ENCODE data around the gene PRR20G. TPM values are rescaled to one million over a fixed set of nuclear protein-coding genes. Genes with fewer than 3 reads are reported as not detected.

Gene PRR20G
- total RNA-seq, 1 experiment from 2014 or later: 0.30 TPM

DNA sequence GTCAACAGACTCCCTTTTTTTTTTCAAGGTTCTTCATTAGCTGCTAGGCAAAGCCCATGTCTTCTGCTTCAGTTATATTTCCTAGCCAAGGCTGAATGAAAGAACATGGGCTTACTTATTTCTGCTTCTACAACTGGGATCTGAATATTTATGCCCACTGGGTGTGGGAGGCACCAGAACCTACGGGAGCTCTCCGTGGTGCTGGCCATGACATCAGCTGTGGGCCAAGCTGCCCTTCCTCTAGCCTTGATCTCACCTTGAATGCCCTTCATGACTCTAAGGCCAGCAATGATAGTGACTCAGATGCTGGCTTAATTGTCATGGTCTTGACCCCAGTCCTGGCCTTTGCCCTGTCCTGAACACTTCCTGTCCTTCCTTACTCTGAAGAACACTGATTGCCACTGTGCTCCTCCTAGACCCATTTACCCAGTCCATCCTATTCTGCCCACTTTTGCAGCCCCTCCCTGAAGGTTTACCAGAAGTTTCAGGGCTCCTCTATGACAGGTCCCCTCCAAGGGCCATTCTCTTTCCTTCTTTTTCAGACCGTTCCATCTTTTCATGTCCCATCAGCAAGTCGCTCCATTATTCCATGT lies 32.8 kb upstream of the PRR20G start:
- no peak for ATAC-seq
- TF ChIP-seq EZH2phosphoT487 (IDR thresholded peaks at IDR 0.05; ENCODE audit: borderline replicate concordance) (no peak), CBX3 (IDR thresholded peaks at IDR 0.05; ENCODE audit: low read depth) (no peak)
- TF ChIP-seq, protein P1, sequence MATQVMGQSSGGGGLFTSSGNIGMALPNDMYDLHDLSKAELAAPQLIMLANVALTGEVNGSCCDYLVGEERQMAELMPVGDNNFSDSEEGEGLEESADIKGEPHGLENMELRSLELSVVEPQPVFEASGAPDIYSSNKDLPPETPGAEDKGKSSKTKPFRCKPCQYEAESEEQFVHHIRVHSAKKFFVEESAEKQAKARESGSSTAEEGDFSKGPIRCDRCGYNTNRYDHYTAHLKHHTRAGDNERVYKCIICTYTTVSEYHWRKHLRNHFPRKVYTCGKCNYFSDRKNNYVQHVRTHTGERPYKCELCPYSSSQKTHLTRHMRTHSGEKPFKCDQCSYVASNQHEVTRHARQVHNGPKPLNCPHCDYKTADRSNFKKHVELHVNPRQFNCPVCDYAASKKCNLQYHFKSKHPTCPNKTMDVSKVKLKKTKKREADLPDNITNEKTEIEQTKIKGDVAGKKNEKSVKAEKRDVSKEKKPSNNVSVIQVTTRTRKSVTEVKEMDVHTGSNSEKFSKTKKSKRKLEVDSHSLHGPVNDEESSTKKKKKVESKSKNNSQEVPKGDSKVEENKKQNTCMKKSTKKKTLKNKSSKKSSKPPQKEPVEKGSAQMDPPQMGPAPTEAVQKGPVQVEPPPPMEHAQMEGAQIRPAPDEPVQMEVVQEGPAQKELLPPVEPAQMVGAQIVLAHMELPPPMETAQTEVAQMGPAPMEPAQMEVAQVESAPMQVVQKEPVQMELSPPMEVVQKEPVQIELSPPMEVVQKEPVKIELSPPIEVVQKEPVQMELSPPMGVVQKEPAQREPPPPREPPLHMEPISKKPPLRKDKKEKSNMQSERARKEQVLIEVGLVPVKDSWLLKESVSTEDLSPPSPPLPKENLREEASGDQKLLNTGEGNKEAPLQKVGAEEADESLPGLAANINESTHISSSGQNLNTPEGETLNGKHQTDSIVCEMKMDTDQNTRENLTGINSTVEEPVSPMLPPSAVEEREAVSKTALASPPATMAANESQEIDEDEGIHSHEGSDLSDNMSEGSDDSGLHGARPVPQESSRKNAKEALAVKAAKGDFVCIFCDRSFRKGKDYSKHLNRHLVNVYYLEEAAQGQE (IDR thresholded peaks at IDR 0.05; ENCODE audit: low read depth): peak; percentile 79

DNA sequence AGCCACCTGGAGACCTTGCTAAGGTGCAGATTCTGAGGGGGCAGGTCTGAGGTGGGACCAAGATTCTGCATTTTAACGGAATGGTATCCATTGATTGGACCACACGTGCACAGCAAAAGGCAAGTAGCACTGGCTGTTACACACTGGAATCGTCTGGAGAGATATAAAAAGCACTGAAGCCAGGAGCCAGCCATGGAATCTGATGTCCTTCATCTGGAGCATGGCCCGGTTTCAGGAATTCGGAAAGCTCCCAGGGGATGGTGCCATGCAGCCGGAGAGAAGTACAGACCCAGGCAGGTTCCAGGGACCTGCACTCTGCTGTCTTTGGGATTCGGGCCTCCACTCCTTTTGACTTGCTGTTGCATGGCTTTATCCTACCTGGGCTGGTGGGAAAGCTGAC lies 28.8 kb upstream of the PRR20G start:
- Histone ChIP-seq H3K79me2 (ENCODE audit: insufficient read depth, low read length) (no peaks in the 10 kb centered on the region), H3K27ac (ENCODE audit: low read depth, low read length) (no peak overlapping the region), H3K27me3 (ENCODE audit: insufficient read depth, low read length) (peaks cover 30% of the 10 kb centered on the region), H3K4me3 (replicated peaks in 1 of 2; ENCODE audit: low read depth in 1 of 2, low read length in 2 of 2) (no peak overlapping the region), H3K9ac (ENCODE audit: low read length) (no peak overlapping the region), H2AFZ (ENCODE audit: low read depth, low read length, poor library complexity, severe bottlenecking) (no peak overlapping the region), H3K9me3 (ENCODE audit: control insufficient read depth in 1 of 2, insufficient read depth in 1 of 2, low read depth in 1 of 2, low read length in 2 of 2) (no peaks in the 10 kb centered on the region), H3K9me2 (ENCODE audit: insufficient read depth) (no peaks in the 10 kb centered on the region), H4K20me1 (ENCODE audit: insufficient read depth) (no peaks in the 10 kb centered on the region), H3K4me2 (ENCODE audit: low read length) (no peak overlapping the region), H3K4me1 (ENCODE audit: control insufficient read depth in 1 of 2, insufficient read depth in 2 of 2, low read length in 2 of 2) (no peaks in the 10 kb centered on the region), H3K36me3 (ENCODE audit: control insufficient read depth in 1 of 2, insufficient read depth in 2 of 2, low read length in 2 of 2) (no peaks in the 10 kb centered on the region)
- ChIA-PET RAD21 (ENCODE audit: low non-redundant PET in 1 of 2, low total read pairs in 2 of 2, uncharacterized antibody in 2 of 2, unreplicated experiment in 2 of 2) (no interaction called here), CTCF (interaction anchor here (0.9 kb wide), 1 partner anchor 13 kb away, joined by 5 read pairs; no protein-coding TSS in a partner anchor), POLR2A (no interaction called here)
- intact Hi-C loops (cut with micrococcal nuclease): no loop called here
- TF ChIP-seq, protein P2, sequence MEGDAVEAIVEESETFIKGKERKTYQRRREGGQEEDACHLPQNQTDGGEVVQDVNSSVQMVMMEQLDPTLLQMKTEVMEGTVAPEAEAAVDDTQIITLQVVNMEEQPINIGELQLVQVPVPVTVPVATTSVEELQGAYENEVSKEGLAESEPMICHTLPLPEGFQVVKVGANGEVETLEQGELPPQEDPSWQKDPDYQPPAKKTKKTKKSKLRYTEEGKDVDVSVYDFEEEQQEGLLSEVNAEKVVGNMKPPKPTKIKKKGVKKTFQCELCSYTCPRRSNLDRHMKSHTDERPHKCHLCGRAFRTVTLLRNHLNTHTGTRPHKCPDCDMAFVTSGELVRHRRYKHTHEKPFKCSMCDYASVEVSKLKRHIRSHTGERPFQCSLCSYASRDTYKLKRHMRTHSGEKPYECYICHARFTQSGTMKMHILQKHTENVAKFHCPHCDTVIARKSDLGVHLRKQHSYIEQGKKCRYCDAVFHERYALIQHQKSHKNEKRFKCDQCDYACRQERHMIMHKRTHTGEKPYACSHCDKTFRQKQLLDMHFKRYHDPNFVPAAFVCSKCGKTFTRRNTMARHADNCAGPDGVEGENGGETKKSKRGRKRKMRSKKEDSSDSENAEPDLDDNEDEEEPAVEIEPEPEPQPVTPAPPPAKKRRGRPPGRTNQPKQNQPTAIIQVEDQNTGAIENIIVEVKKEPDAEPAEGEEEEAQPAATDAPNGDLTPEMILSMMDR (IDR thresholded peaks at IDR 0.05 in 2 of 3, conservative IDR thresholded peaks at IDR 0.05 in 1 of 3; ENCODE audit: borderline replicate concordance in 1 of 3, insufficient read depth in 1 of 3, low read depth in 2 of 3, low read length in 2 of 3): no peak
- TF ChIP-seq JUND (IDR thresholded peaks at IDR 0.05) (no peak), CBX3 (IDR thresholded peaks at IDR 0.05; ENCODE audit: low read depth) (no peak), EGR1 (IDR thresholded peaks at IDR 0.05; ENCODE audit: low read depth) (no peak), SIN3A (IDR thresholded peaks at IDR 0.05; ENCODE audit: low read depth) (no peak), EZH2phosphoT487 (IDR thresholded peaks at IDR 0.05; ENCODE audit: borderline replicate concordance) (no peak), RAD21 (IDR thresholded peaks at IDR 0.05; ENCODE audit: low read depth) (no peak), POLR2A (IDR thresholded peaks at IDR 0.05; ENCODE audit: borderline replicate concordance, extremely low read depth, insufficient read depth, insufficient read length) (no peak), ZFX (IDR thresholded peaks at IDR 0.05) (no peak)
- ATAC-seq (no peak), DNase-seq (ENCODE audit: low read depth, low spot score) (no peak)
- no TSS peak for BruUV-seq (replicated peaks)

More for the DNA sequence above, 32.8 kb upstream of the PRR20G start:
- Histone ChIP-seq H3K27ac (ENCODE audit: low read depth, low read length) (no peak overlapping the region), H3K4me1 (ENCODE audit: control insufficient read depth in 1 of 2, insufficient read depth in 2 of 2, low read length in 2 of 2) (no peaks in the 10 kb centered on the region), H3K9me2 (ENCODE audit: insufficient read depth) (no peaks in the 10 kb centered on the region), H3K79me2 (ENCODE audit: insufficient read depth, low read length) (no peaks in the 10 kb centered on the region), H2AFZ (ENCODE audit: low read depth, low read length, poor library complexity, severe bottlenecking) (no peak overlapping the region), H3K36me3 (ENCODE audit: control insufficient read depth in 1 of 2, insufficient read depth in 2 of 2, low read length in 2 of 2) (no peaks in the 10 kb centered on the region), H4K20me1 (ENCODE audit: insufficient read depth) (no peaks in the 10 kb centered on the region), H3K27me3 (ENCODE audit: insufficient read depth, low read length) (peaks cover 27% of the 10 kb centered on the region; the same call in 1 of the 2 replicates), H3K9ac (ENCODE audit: low read length) (no peak overlapping the region), H3K4me3 (replicated peaks in 1 of 2; ENCODE audit: low read depth in 1 of 2, low read length in 2 of 2) (no peak overlapping the region), H3K4me2 (ENCODE audit: low read length) (no peak overlapping the region), H3K9me3 (ENCODE audit: control insufficient read depth in 1 of 2, insufficient read depth in 1 of 2, low read depth in 1 of 2, low read length in 2 of 2) (no peaks in the 10 kb centered on the region)
- POLR2A ChIA-PET: no interaction called here
- CTCF ChIA-PET: no interaction called here
- intact Hi-C loops (cut with micrococcal nuclease): no loop called here
- DNase-seq (ENCODE audit: low read depth, low spot score): no peak
- BruUV-seq (replicated peaks): no TSS peak
- RAD21 ChIA-PET (ENCODE audit: low non-redundant PET in 1 of 2, low total read pairs in 2 of 2, uncharacterized antibody in 2 of 2, unreplicated experiment in 2 of 2): no interaction called here
